ENCODE results near the gene SNRK. TPM values are rescaled to one million over a fixed set of nuclear protein-coding genes. Genes with fewer than 3 reads are reported as not detected.

SNRK gene
- total and polyA plus RNA-seq, 2 of the 13 experiments (the other 11 are each of a cell fraction or from before 2014, with no cell fraction given) = 11.4 to 16.1 TPM

GRCh38 chr3:43317461-43318316, 31.3 kb downstream of the SNRK start (continued):
- TF ChIP-seq, protein P1, sequence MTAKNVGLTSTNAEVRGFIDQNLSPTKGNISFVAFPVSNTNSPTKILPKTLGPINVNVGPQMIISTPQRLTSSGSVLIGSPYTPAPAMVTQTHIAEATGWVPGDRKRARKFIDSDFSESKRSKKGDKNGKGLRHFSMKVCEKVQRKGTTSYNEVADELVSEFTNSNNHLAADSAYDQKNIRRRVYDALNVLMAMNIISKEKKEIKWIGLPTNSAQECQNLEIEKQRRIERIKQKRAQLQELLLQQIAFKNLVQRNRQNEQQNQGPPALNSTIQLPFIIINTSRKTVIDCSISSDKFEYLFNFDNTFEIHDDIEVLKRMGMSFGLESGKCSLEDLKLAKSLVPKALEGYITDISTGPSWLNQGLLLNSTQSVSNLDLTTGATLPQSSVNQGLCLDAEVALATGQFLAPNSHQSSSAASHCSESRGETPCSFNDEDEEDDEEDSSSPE (CRISPR knock-in tag; IDR thresholded peaks at IDR 0.05) = no peak
- no peak for TF ChIP-seq GFI1 (CRISPR knock-in tag; IDR thresholded peaks at IDR 0.05; ENCODE audit: borderline replicate concordance)
- TF ChIP-seq, protein P2, sequence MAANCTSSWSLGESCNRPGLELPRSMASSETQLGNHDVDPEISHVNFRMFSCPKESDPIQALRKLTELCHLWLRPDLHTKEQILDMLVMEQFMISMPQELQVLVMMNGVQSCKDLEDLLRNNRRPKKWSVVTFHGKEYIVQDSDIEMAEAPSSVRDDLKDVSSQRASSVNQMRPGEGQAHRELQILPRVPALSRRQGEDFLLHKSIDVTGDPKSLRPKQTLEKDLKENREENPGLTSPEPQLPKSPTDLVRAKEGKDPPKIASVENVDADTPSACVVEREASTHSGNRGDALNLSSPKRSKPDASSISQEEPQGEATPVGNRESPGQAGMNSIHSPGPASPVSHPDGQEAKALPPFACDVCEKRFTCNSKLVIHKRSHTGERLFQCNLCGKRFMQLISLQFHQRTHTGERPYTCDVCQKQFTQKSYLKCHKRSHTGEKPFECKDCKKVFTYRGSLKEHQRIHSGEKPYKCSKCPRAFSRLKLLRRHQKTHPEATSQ (CRISPR knock-in tag; IDR thresholded peaks at IDR 0.05; ENCODE audit: borderline replicate concordance) = no peak
- no peak for TF ChIP-seq ZNF879 (CRISPR knock-in tag; IDR thresholded peaks at IDR 0.05)
- TF ChIP-seq ZNF280B (CRISPR knock-in tag; IDR thresholded peaks at IDR 0.05; ENCODE audit: borderline replicate concordance) = no peak
- no peak for TF ChIP-seq CEBPZ (IDR thresholded peaks at IDR 0.05; ENCODE audit: low read length)
- TF ChIP-seq NR1H2 (CRISPR knock-in tag; IDR thresholded peaks at IDR 0.05; ENCODE audit: borderline replicate concordance, low read depth) = no peak
- TF ChIP-seq, protein P3, sequence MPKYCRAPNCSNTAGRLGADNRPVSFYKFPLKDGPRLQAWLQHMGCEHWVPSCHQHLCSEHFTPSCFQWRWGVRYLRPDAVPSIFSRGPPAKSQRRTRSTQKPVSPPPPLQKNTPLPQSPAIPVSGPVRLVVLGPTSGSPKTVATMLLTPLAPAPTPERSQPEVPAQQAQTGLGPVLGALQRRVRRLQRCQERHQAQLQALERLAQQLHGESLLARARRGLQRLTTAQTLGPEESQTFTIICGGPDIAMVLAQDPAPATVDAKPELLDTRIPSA (CRISPR knock-in tag; IDR thresholded peaks at IDR 0.05; ENCODE audit: borderline replicate concordance) = no peak
- no peak for TF ChIP-seq HOXA7 (CRISPR knock-in tag; IDR thresholded peaks at IDR 0.05)
- TF ChIP-seq SETDB1 (CRISPR knock-in tag; IDR thresholded peaks at IDR 0.05; ENCODE audit: borderline replicate concordance) = no peak
- no peak for TF ChIP-seq BORCS8-MEF2B (CRISPR knock-in tag; IDR thresholded peaks at IDR 0.05)
- no peak for TF ChIP-seq NFAT5 (CRISPR knock-in tag; IDR thresholded peaks at IDR 0.05)
- no peak for TF ChIP-seq HDAC6 (IDR thresholded peaks at IDR 0.05; ENCODE audit: low read depth, low read length)

Data from HepG2 (cell line).